Measurements from ENCODE around the gene SPRED2.

DNA sequence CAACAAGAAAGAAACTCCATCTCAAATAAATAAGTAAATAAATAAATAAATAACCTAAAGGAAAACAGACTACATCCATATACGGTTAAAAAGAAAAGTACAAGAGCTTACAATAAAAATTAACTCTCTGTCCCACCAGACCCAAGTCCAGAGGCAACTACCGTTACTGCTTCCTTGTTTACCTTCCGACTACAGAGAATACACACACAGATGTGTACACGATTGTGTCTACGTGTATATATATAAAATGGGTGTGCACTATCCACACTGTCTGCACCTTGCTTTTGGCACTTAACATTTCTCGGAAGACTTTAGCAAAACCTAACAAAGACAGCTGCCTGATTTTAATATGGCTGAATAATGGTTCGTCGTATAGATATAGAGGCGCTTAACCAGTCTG lies 134.9 kb downstream of the SPRED2 start:
- TF ChIP-seq EZH2 (IDR thresholded peaks at IDR 0.05; ENCODE audit: insufficient read depth, poor library complexity, severe bottlenecking) (no peak), EZH2phosphoT487 (IDR thresholded peaks at IDR 0.05; ENCODE audit: insufficient read depth, low read depth) (no peak)
